Ectodermal cell (in vitro differentiated cells): ENCODE measurements around the gene TAOK3.
"Not testable (repeated sequence)": the region's sequence is repeated elsewhere in the genome, so short reads cannot be mapped to it uniquely, and the experiment has no call there.

Source experiments
- H3K27ac ChIP-seq: 2 replicates; pipeline ENCODE4 v1.7.0; 2013; ENCODE audit warnings: mild to moderate bottlenecking, low read depth, low read length; ENCODE audit not compliant: insufficient read depth, poor library complexity, severe bottlenecking
- H3K27me3 ChIP-seq: 2 replicates; pipeline ENCODE4 v1.7.0; 2013; ENCODE audit warnings: mild to moderate bottlenecking, low read length; ENCODE audit not compliant: insufficient read depth, control insufficient read depth, poor library complexity, severe bottlenecking
- H3K36me3 ChIP-seq: one replicate; pipeline ENCODE4 v1.7.0; 2013; ENCODE audit warnings: low read length; ENCODE audit not compliant: control insufficient read depth, insufficient read depth
- H3K4me1 ChIP-seq: one replicate; pipeline ENCODE4 v1.7.0; 2013; ENCODE audit warnings: low read length; ENCODE audit not compliant: control insufficient read depth, insufficient read depth
- H3K4me3 ChIP-seq: 2 replicates; pipeline ENCODE4 v1.7.0; 2013; ENCODE audit warnings: low read depth, low read length, control low read depth; ENCODE audit not compliant: insufficient read depth
- H3K9me3 ChIP-seq: 2 replicates; pipeline ENCODE4 v1.7.0; 2013; ENCODE audit warnings: mild to moderate bottlenecking, low read length, moderate library complexity; ENCODE audit not compliant: control insufficient read depth
- WGBS, 2 experiments: methylation state at CpG; one replicate each; pipeline ENCODE4 v1.1.7; 2013; ENCODE audit warnings: missing lambda C conversion rate in 2 of 2; 5-methylcytosine and 5-hydroxymethylcytosine counted together

The TAOK3 gene

GRCh38 chr12:118326991-118327390, 45.7 kb downstream of the TAOK3 start:
- H3K4me3 ChIP-seq, result no peak overlapping the region
- no peaks in the 10 kb centered on the region for H3K36me3 ChIP-seq
- H3K27me3 ChIP-seq, result no peaks in the 10 kb centered on the region
- H3K4me1 ChIP-seq, result no peaks in the 10 kb centered on the region
- H3K9me3 ChIP-seq, result no peaks in the 10 kb centered on the region
- H3K27ac ChIP-seq, result no peak overlapping the region

GRCh38 chr12:118325081-118325480, 47.6 kb downstream of the TAOK3 start:
- H3K4me1 ChIP-seq, result no peaks in the 10 kb centered on the region
- no peaks in the 10 kb centered on the region for H3K36me3 ChIP-seq
- H3K4me3 ChIP-seq, result no peak overlapping the region
- no peaks in the 10 kb centered on the region for H3K9me3 ChIP-seq
- H3K27ac ChIP-seq, result no peak overlapping the region
- H3K27me3 ChIP-seq, result no peaks in the 10 kb centered on the region
- WGBS, 2 experiments, result 95% methylated on average over 2 of the region's 2 CpGs; no CpG with 5 or more reads in 1 of the 2 experiments

- Histone ChIP-seq H3K4me1 (no peaks in the 10 kb centered on the region), H3K36me3 (no peaks in the 10 kb centered on the region), H3K27me3 (no peaks in the 10 kb centered on the region), H3K4me3 (no peak overlapping the region), H3K27ac (no peak overlapping the region), H3K9me3 (no peaks in the 10 kb centered on the region)
- 57 to 94% methylated on average over 1 to 2 of the region's 3 CpGs for WGBS, 2 experiments
Measured at GRCh38 chr12:118319627-118320026, 53.1 kb downstream of the TAOK3 start.

GRCh38 chr12:118318744-118319143, 54.0 kb downstream of the TAOK3 start:
- Histone ChIP-seq H3K9me3 (no peaks in the 10 kb centered on the region), H3K4me1 (no peaks in the 10 kb centered on the region), H3K27ac (no peak overlapping the region), H3K4me3 (no peak overlapping the region), H3K36me3 (no peaks in the 10 kb centered on the region), H3K27me3 (no peaks in the 10 kb centered on the region)
- 100% methylated on average over 1 of the region's 1 CpG; no CpG with 5 or more reads in 1 of the 2 experiments for WGBS, 2 experiments

GRCh38 chr12:118317729-118318128, 55.0 kb downstream of the TAOK3 start:
- H3K27me3 ChIP-seq, result no peaks in the 10 kb centered on the region
- no peak overlapping the region for H3K4me3 ChIP-seq
- no peaks in the 10 kb centered on the region for H3K36me3 ChIP-seq
- no peaks in the 10 kb centered on the region for H3K9me3 ChIP-seq
- no peaks in the 10 kb centered on the region for H3K4me1 ChIP-seq
- H3K27ac ChIP-seq, result no peak overlapping the region
- WGBS, 2 experiments, result 80% methylated on average over 1 of the region's 1 CpG; no CpG with 5 or more reads in 1 of the 2 experiments

GRCh38 chr12:118315821-118316220, 56.9 kb downstream of the TAOK3 start:
- H3K9me3 ChIP-seq, result no peaks in the 10 kb centered on the region
- no peak overlapping the region for H3K4me3 ChIP-seq
- H3K27me3 ChIP-seq, result no peaks in the 10 kb centered on the region
- H3K4me1 ChIP-seq, result no peaks in the 10 kb centered on the region
- no peak overlapping the region for H3K27ac ChIP-seq
- H3K36me3 ChIP-seq, result no peaks in the 10 kb centered on the region

GRCh38 chr12:118312578-118312977, 60.1 kb downstream of the TAOK3 start:
- no peaks in the 10 kb centered on the region for H3K27me3 ChIP-seq
- 100% methylated on average over 1 of the region's 1 CpG for WGBS, 2 experiments
- H3K4me1 ChIP-seq, result no peaks in the 10 kb centered on the region
- H3K9me3 ChIP-seq, result no peaks in the 10 kb centered on the region
- no peaks in the 10 kb centered on the region for H3K36me3 ChIP-seq
- no peak overlapping the region for H3K27ac ChIP-seq
- no peak overlapping the region for H3K4me3 ChIP-seq

- H3K27me3 ChIP-seq, result no peaks in the 10 kb centered on the region
- H3K4me3 ChIP-seq, result no peak overlapping the region
- WGBS, 2 experiments, result 96 to 97% methylated on average over 2 of the region's 2 CpGs
- no peaks in the 10 kb centered on the region for H3K36me3 ChIP-seq
- H3K9me3 ChIP-seq, result no peaks in the 10 kb centered on the region
- H3K27ac ChIP-seq, result no peak overlapping the region
- H3K4me1 ChIP-seq, result no peaks in the 10 kb centered on the region
Measured at GRCh38 chr12:118311666-118312065, 61.0 kb downstream of the TAOK3 start.

- Histone ChIP-seq H3K36me3 (no peaks in the 10 kb centered on the region), H3K9me3 (no peaks in the 10 kb centered on the region), H3K4me1 (no peaks in the 10 kb centered on the region), H3K27me3 (no peaks in the 10 kb centered on the region), H3K4me3 (no peak overlapping the region), H3K27ac (no peak overlapping the region)
Measured at GRCh38 chr12:118310320-118310719, 62.4 kb downstream of the TAOK3 start.

GRCh38 chr12:118308006-118308405, 64.7 kb downstream of the TAOK3 start:
- H3K9me3 ChIP-seq, H3K27ac ChIP-seq, H3K4me3 ChIP-seq, H3K27me3 ChIP-seq, H3K36me3 ChIP-seq, H3K4me1 ChIP-seq: not testable (repeated sequence)
- 86 to 89% methylated on average over 4 of the region's 4 CpGs for WGBS, 2 experiments
